Inflammatory macrophage treated with lipopolysaccharide for 4 hours (primary cell): ENCODE results near the gene DLG4.
"Not testable (repeated sequence)": the region's sequence is repeated elsewhere in the genome, so short reads cannot be mapped to it uniquely, and the experiment has no call there.

Source experiments
- DNase-seq: peaks from one replicate; pipeline ENCODE4 v3.0.0-alpha.2; 2020

The DLG4 gene

GRCh38 chr17:7248796-7249195 lies 29.2 kb upstream of the DLG4 start:
- DNase-seq = no peak

- no peak for DNase-seq
Measured at GRCh38 chr17:7246779-7247178, 27.1 kb upstream of the DLG4 start.

- not testable (repeated sequence) for DNase-seq
Measured at GRCh38 chr17:7243838-7244237, 24.2 kb upstream of the DLG4 start.

- no peak for DNase-seq
Measured at GRCh38 chr17:7243453-7243729, 23.8 kb upstream of the DLG4 start.

- peak; percentile 94 for DNase-seq
Measured at GRCh38 chr17:7242717-7243452, 23.2 kb upstream of the DLG4 start.

GRCh38 chr17:7241783-7242716 lies 22.4 kb upstream of the DLG4 start, which contains the start of gene GABARAP:
GABARAP (minus strand) TSS chr17:7242449; CDS start chr17:7242330, 119 bp downstream.
- peak; percentile 92 for DNase-seq

- peak; percentile 31 for DNase-seq
Measured at GRCh38 chr17:7241090-7241733, 21.6 kb upstream of the DLG4 start.

- DNase-seq = peak; percentile 86
Measured at GRCh38 chr17:7240375-7240774, 20.7 kb upstream of the DLG4 start.

GRCh38 chr17:7239091-7240027 lies 19.7 kb upstream of the DLG4 start, which contains the start of gene PHF23:
PHF23 (minus strand) TSS chr17:7239457; CDS start chr17:7239279, 178 bp downstream.
- DNase-seq = peak; percentile 99

GRCh38 chr17:7238420-7239090 lies 18.9 kb upstream of the DLG4 start:
- DNase-seq = no peak

- peak; percentile 66 for DNase-seq
Measured at GRCh38 chr17:7237761-7238419, 18.3 kb upstream of the DLG4 start.

GRCh38 chr17:7237266-7237760 lies 17.7 kb upstream of the DLG4 start:
- DNase-seq = no peak

- DNase-seq = no peak
Measured at GRCh38 chr17:7236808-7237207, 17.2 kb upstream of the DLG4 start.

- peak; percentile 45 for DNase-seq
Measured at GRCh38 chr17:7235693-7236665, 16.3 kb upstream of the DLG4 start.

- DNase-seq = peak; percentile 92
Measured at GRCh38 chr17:7234083-7234951, 14.7 kb upstream of the DLG4 start, which contains the start of gene DVL2. DVL2 (minus strand) TSS chr17:7234517; CDS start chr17:7234262, 255 bp downstream.

GRCh38 chr17:7233701-7234082 lies 14.1 kb upstream of the DLG4 start:
- no peak for DNase-seq

GRCh38 chr17:7232114-7232513 lies 12.5 kb upstream of the DLG4 start:
- no peak for DNase-seq

GRCh38 chr17:7229504-7229903 lies 9.9 kb upstream of the DLG4 start:
- DNase-seq = no peak

- DNase-seq = no peak
Measured at GRCh38 chr17:7228920-7229319, 9.3 kb upstream of the DLG4 start.
